Sigmoid colon (tissue), 7 donors: ENCODE measurements around the gene CCNK. TPM values are rescaled to one million over a fixed set of nuclear protein-coding genes. Genes with fewer than 3 reads are reported as not detected.

Source experiments
- DNase-seq: peaks from one replicate; pipeline ENCODE4 v3.0.0-alpha.2; 2019
- H3K27ac ChIP-seq, 4 donors: fragments of 200-600 bp; sonication (generic); one replicate each; pipeline ENCODE4 v1.5.1; 2016 to 2019; ENCODE audit warnings: mild to moderate bottlenecking in 1 of 4
- H3K27me3 ChIP-seq, 3 donors: fragments of 200-600 bp; sonication (generic); one replicate each; pipeline ENCODE4 v1.5.1; 2019; ENCODE audit warnings: mild to moderate bottlenecking in 1 of 3
- H3K36me3 ChIP-seq, 4 donors: fragments of 200-600 bp; sonication (generic); one replicate each; pipeline ENCODE4 v1.5.1; 2016 to 2019
- H3K4me1 ChIP-seq, 4 donors: fragments of 200-600 bp; sonication (generic); one replicate each; pipeline ENCODE4 v1.5.1; 2017 to 2019
- H3K4me3 ChIP-seq, 4 donors: fragments of 200-600 bp; sonication (generic); one replicate each; pipeline ENCODE4 v1.5.1; 2017 to 2019; ENCODE audit warnings: mild to moderate bottlenecking in 2 of 4, moderate library complexity in 1 of 4
- H3K9me3 ChIP-seq, 4 donors: fragments of 200-600 bp in 3 of 4; sonication (generic) in 3 of 4; one replicate each; pipeline versions ENCODE4 v1.5.1 to v1.6.1; 2013 to 2019
- CTCF ChIP-seq, 4 experiments: fragments of 450-650 bp in 3 of 4; fragments of 200-600 bp in 1 of 4; IDR thresholded peaks; one replicate each; pipeline ENCODE4 v1.5.1; 2016 to 2019; ENCODE audit warnings: antibody characterized with exemption in 4 of 4, mild to moderate bottlenecking in 3 of 4, moderate library complexity in 2 of 4
- EP300 ChIP-seq, 4 donors: sonication (generic); formaldehyde crosslinking; IDR thresholded peaks; one replicate each; pipeline ENCODE4 v1.6.1; 2017; ENCODE audit warnings: antibody characterized with exemption in 4 of 4
- POLR2A ChIP-seq, 2 donors: fragments of 450-650 bp; IDR thresholded peaks; one replicate each; pipeline ENCODE4 v1.6.1; 2016; ENCODE audit warnings: antibody characterized with exemption in 2 of 2, mild to moderate bottlenecking in 2 of 2, moderate library complexity in 2 of 2
- POLR2AphosphoS5 ChIP-seq, 4 donors: sonication (generic); formaldehyde crosslinking; IDR thresholded peaks; one replicate each; pipeline ENCODE4 v1.6.1; 2017; ENCODE audit warnings: antibody characterized with exemption in 4 of 4
- WGBS, 2 donors: extraction: QIAGEN DNeasy Blood & Tissue Kit; methylation state at CpG; one replicate each; pipeline ENCODE4 v1.1.7; 2013; 5-methylcytosine and 5-hydroxymethylcytosine counted together
- intact Hi-C: fragments of 100-400 bp; cut with DNase I; formaldehyde crosslinking; loops from one replicate; pipeline ENCODE4 v1.15.1; 2023
- polyA plus RNA-seq, 3 donors: library from polyadenylated mRNA; stranded (reverse); fragments of 200-250 nt; gene quantifications; one replicate each; pipeline ENCODE4 v1.2.3, GENCODE V29; 2013
- total RNA-seq, 4 donors: library from RNA; depleted of rRNA; stranded (reverse); fragments of >200 nt; gene quantifications; one replicate each; pipeline ENCODE4 v1.1.0, GENCODE V29; 2016
- donor health status: healthy with polysubstance abuse.
- donor health status: Bipolar disorder and iron deficiency.
- donor health status: healthy.

Gene CCNK
- total and polyA plus RNA-seq, 7 donors = 13.2 to 25.9 (median 18.1) TPM

GRCh38 chr14:99546234-99546879, 65.1 kb downstream of the CCNK start:
- 71 to 75% methylated on average over 13 of the region's 13 CpGs for WGBS, 2 donors
- no peak overlapping the region for H3K4me3 ChIP-seq
- no peaks in the 10 kb centered on the region for H3K9me3 ChIP-seq
- H3K4me1 ChIP-seq = peaks cover 0 to 96% (median 88%) of the 10 kb centered on the region in 4 donors
- intact Hi-C loops = no loop called here
- no peak for DNase-seq
- TF ChIP-seq EP300 (IDR thresholded peaks at IDR 0.05) (peak in 1 of 4 donors; percentile 18), CTCF (IDR thresholded peaks at IDR 0.05) (no peak), POLR2A (IDR thresholded peaks at IDR 0.05) (no peak), POLR2AphosphoS5 (IDR thresholded peaks at IDR 0.05) (peak in 3 of 4 donors; percentile 53 to 72 (median 70))
- H3K27ac ChIP-seq = peak overlapping the region in 3 of 4 donors; percentile 83 to 94 (median 91)
- H3K36me3 ChIP-seq = no peaks in the 10 kb centered on the region
- no peaks in the 10 kb centered on the region for H3K27me3 ChIP-seq

GRCh38 chr14:99548255-99548654, 67.0 kb downstream of the CCNK start:
- TF ChIP-seq POLR2AphosphoS5 (IDR thresholded peaks at IDR 0.05) = peak; percentile 22 to 80 (median 60)
- no peak for TF ChIP-seq EP300 (IDR thresholded peaks at IDR 0.05)

GRCh38 chr14:99548871-99549515, 67.8 kb downstream of the CCNK start:
- Histone ChIP-seq H3K36me3 (no peaks in the 10 kb centered on the region), H3K27me3 (no peaks in the 10 kb centered on the region), H3K27ac (peak overlapping the region; percentile 64 to 94 (median 87)), H3K9me3 (no peaks in the 10 kb centered on the region), H3K4me3 (no peak overlapping the region), H3K4me1 (peaks cover 0 to 97% (median 93%) of the 10 kb centered on the region in 4 donors)
- WGBS, 2 donors = 82 to 89% methylated on average over 10 of the region's 10 CpGs
- DNase-seq = no peak
- intact Hi-C loops = no loop called here
- no peak for TF ChIP-seq POLR2A (IDR thresholded peaks at IDR 0.05)
- no peak for TF ChIP-seq POLR2AphosphoS5 (IDR thresholded peaks at IDR 0.05)
- no peak for TF ChIP-seq EP300 (IDR thresholded peaks at IDR 0.05)
- no peak for TF ChIP-seq CTCF (IDR thresholded peaks at IDR 0.05)

More at GRCh38 chr14:99548255-99548654, 67.0 kb downstream of the CCNK start:
- 87 to 91% methylated on average over 18 of the region's 18 CpGs for WGBS, 2 donors
- Histone ChIP-seq H3K4me3 (no peak overlapping the region), H3K9me3 (no peaks in the 10 kb centered on the region), H3K27ac (peak overlapping the region; percentile 64 to 94 (median 87)), H3K27me3 (no peaks in the 10 kb centered on the region), H3K36me3 (no peaks in the 10 kb centered on the region), H3K4me1 (peaks cover 0 to 97% (median 92%) of the 10 kb centered on the region in 4 donors)
- intact Hi-C loops = no loop called here
- peak; percentile 90 for DNase-seq

GRCh38 chr14:99549684-99550083, 68.5 kb downstream of the CCNK start:
- peaks cover 0 to 100% (median 97%) of the 10 kb centered on the region in 4 donors for H3K4me1 ChIP-seq
- WGBS, 2 donors = 80 to 84% methylated on average over 10 of the region's 10 CpGs

GRCh38 chr14:99550387-99550992, 69.3 kb downstream of the CCNK start:
- no peaks in the 10 kb centered on the region for H3K36me3 ChIP-seq
- no peaks in the 10 kb centered on the region for H3K27me3 ChIP-seq
- H3K27ac ChIP-seq = peak overlapping the region in 3 of 4 donors; percentile 83 to 94 (median 91)
- no peaks in the 10 kb centered on the region for H3K9me3 ChIP-seq
- WGBS, 2 donors = 94% methylated on average over 11 of the region's 11 CpGs
- intact Hi-C loops = no loop called here
- H3K4me3 ChIP-seq = no peak overlapping the region
- DNase-seq = no peak
- H3K4me1 ChIP-seq = peaks cover 0 to 100% (median 97%) of the 10 kb centered on the region in 4 donors
- TF ChIP-seq POLR2A (IDR thresholded peaks at IDR 0.05) (no peak), POLR2AphosphoS5 (IDR thresholded peaks at IDR 0.05) (no peak), EP300 (IDR thresholded peaks at IDR 0.05) (no peak), CTCF (IDR thresholded peaks at IDR 0.05) (no peak)

More at GRCh38 chr14:99549684-99550083, 68.5 kb downstream of the CCNK start:
- no peaks in the 10 kb centered on the region for H3K27me3 ChIP-seq
- H3K4me3 ChIP-seq = no peak overlapping the region
- TF ChIP-seq POLR2A (IDR thresholded peaks at IDR 0.05) (no peak), EP300 (IDR thresholded peaks at IDR 0.05) (peak in 1 of 4 donors; percentile 11)
- H3K9me3 ChIP-seq = no peaks in the 10 kb centered on the region
- no peaks in the 10 kb centered on the region for H3K36me3 ChIP-seq
- intact Hi-C loops = no loop called here
- DNase-seq = no peak
- H3K27ac ChIP-seq = peak overlapping the region; percentile 64 to 94 (median 87)
